Measurements from ENCODE around the gene TFAP2E.

TFAP2E gene

GRCh38 chr1:35546614-35547013 is 26.5 kb upstream of the TFAP2E start:
- H3K4me3 ChIP-seq (ENCODE audit: low read length) = no peak overlapping the region
- no peak for DNase-seq (ENCODE audit: low read depth)
- TF ChIP-seq CTCF (conservative IDR thresholded peaks at IDR 0.05; ENCODE audit: low read length) = no peak

DNA sequence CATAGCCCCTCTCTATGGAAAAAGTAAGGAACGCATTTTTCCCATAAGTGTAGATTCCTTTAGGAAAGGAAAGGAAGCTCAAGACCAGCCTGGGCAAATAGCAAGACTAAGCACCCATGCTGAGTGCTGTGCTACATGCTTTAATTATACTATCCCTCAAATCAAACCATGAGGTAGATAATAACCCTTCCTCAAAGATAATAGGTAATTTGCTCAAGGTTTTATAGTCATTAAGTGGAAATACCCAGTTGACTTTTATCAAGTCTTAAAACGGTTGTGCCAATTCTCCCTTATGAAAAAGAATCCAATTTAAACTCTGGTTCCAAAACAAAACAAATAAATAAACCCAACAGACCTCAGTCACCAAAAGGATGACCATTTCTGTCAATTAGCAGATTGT is 19.3 kb upstream of the TFAP2E start:
- TF ChIP-seq CTCF (conservative IDR thresholded peaks at IDR 0.05; ENCODE audit: low read length) = no peak
- no peak overlapping the region for H3K4me3 ChIP-seq (ENCODE audit: low read length)
- DNase-seq (ENCODE audit: low read depth) = no peak

DNA sequence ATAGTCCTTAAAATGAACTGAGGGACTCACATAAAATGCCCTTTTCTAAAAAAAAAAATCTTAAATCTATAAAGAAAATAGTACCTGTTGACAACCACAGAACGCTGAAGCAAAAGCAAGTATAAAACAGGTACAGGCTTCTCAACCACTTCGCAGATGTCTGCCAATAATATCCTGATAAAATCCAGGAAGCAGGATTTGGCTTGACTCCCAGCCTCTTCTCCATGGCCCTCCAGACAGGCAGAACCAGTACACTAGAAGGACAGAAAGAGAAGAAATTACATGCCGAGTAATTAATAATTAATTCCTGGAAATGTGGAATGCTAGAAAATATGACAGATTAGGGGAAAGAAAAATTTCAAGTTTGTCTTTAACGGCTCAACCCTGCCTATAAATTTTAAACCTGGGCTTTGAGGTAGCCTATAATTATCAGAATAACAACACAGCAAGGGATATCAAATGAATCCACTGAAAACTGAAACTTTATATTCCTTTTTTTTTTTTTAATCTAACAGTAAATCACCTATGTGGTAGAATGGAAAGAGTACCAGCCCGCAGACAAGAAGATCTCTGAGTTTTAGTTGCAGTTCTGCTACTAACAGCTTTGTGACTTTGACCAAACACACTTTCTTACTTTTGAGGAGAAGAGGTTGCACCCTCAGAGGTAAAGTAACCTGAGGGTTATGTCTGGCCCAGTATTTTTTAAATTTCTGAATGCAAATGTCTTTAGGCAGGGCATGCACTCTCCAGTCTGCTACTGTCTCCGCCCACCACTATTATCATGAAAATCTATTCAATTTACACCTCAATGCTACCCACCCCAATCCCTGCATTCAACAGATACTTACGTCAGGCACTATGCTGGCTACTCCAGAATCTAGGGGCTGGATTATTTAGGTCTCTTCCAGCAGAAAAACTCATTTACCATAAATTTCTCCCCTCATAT is 18.6 kb upstream of the TFAP2E start:
- DNase-seq (ENCODE audit: low read depth) = no peak

DNA sequence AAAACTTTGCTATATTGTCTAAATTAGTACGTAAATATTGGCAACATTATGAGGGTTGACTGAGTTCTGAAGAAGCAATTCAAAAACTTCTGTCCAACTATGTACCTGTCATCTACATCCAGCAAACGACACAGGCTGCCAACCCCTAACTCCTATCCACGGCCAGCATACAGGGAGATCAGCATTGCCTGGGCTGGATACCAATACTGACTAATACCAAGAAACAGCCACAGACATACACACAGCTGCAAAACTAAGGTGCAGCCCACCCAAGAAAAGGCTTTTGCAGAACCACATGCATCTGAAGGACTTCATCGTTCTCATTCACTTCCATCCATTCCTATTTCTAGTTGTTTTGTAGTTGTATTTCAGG is 17.9 kb upstream of the TFAP2E start:
- TF ChIP-seq CTCF (conservative IDR thresholded peaks at IDR 0.05; ENCODE audit: low read length) = no peak
- H3K4me3 ChIP-seq (ENCODE audit: low read length) = no peak overlapping the region
- no peak for DNase-seq (ENCODE audit: low read depth)

More for the DNA sequence above, 18.6 kb upstream of the TFAP2E start:
- H3K4me3 ChIP-seq (ENCODE audit: low read length) = no peak overlapping the region
- no peak for TF ChIP-seq CTCF (conservative IDR thresholded peaks at IDR 0.05; ENCODE audit: low read length)

- peak overlapping the region; percentile 97 for H3K4me3 ChIP-seq (ENCODE audit: low read length)
- TF ChIP-seq CTCF (conservative IDR thresholded peaks at IDR 0.05; ENCODE audit: low read length) = no peak
- peak; percentile 67 for DNase-seq (ENCODE audit: low read depth)
Observed at GRCh38 chr1:35555601-35556477, 17.3 kb upstream of the TFAP2E start.

DNA sequence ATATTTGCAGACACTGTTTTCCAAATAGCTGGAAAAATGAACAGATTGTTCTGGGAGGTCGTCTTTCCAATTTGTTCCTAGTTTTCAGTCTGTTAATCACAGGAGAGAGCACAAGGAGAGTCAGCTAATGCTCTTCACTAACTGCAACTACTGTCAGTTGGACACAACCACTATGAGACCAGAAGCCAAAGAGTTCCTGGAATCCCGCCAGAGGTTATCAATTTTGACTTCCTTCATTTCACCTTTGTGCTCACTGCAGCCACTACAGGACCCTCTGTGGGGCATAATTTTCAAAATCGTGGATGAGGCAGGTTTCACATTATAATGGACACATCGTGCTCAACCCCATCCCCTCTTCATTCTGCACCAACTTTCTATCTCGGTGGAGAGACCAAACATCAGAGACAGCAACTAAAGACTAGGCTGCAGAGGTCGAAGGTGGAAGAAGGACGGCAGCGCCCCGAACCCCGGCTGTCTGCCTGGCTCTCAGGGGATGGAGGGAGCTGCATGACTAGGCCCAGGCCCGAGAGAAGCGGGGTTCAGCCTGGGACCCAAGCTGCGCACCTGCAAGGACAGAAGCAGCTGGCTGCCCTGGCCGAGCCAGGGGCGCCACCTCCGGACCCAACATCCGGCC is 16.5 kb upstream of the TFAP2E start:
- peak overlapping the region; percentile 97 for H3K4me3 ChIP-seq (ENCODE audit: low read length)
- DNase-seq (ENCODE audit: low read depth) = no peak
- TF ChIP-seq CTCF (conservative IDR thresholded peaks at IDR 0.05; ENCODE audit: low read length) = no peak

Measured in AG10803 (cell line).